Endothelial cell of umbilical vein (primary cell): Measurements from ENCODE around the gene SOX5. TPM values are rescaled to one million over a fixed set of nuclear protein-coding genes. Genes with fewer than 3 reads are reported as not detected.

Experiments
- BruUV-seq: library from RNA; stranded (reverse); fragments of 400-500 nt; replicated peaks from 2 replicates; lab custom pipeline; 2021; lab: Mats Ljungman, UMichigan
- CTCF ChIA-PET: fragments of 300-600, 350-600 bp; sonication (Branson Sonifier 250); formaldehyde crosslinking; loops from one replicate; lab custom pipeline; 2021; ENCODE audit warnings: antibody characterized with exemption, inconsistent platforms; lab: Charles Lee
- POLR2A ChIA-PET: fragments of 300-600, 350-600 bp; sonication (Branson Sonifier 250); formaldehyde crosslinking; loops from one replicate; lab custom pipeline; 2021; ENCODE audit warnings: antibody characterized with exemption, inconsistent platforms; lab: Charles Lee
- DNase-seq: peaks from one replicate; pipeline ENCODE4 v3.0.0-alpha.2; 2011; ENCODE audit warnings: low read depth, low spot score
- FAIRE-seq: peaks from 2 replicates; lab custom pipeline; 2011; peaks lifted over from hg19 to GRCh38; lab: Jason Lieb, UNC
- H2AFZ ChIP-seq: 2 replicates; pipeline ENCODE4 v1.6.0; 2012; ENCODE audit warnings: low read depth, low read length, control low read depth, inconsistent platforms
- H3K27ac ChIP-seq: 2 replicates; pipeline ENCODE4 v1.5.1; 2011; ENCODE audit warnings: low read depth, mild to moderate bottlenecking, control low read depth, low read length, moderate library complexity; ENCODE audit not compliant: insufficient read depth
- H3K27me3 ChIP-seq, 2 experiments: 2 replicates each; pipeline versions ENCODE4 v1.6.0 to v1.6.1; 2011; ENCODE audit warnings: low read length in 2 of 2, mixed read lengths in 1 of 2; ENCODE audit not compliant: control insufficient read depth in 2 of 2, insufficient read depth in 2 of 2
- H3K36me3 ChIP-seq, 2 experiments: 2 replicates in 1 of 2; 3 replicates in 1 of 2; pipeline ENCODE4 v1.5.1; 2011; ENCODE audit warnings: low read length in 2 of 2, mild to moderate bottlenecking in 1 of 2, moderate library complexity in 1 of 2; ENCODE audit not compliant: control insufficient read depth in 2 of 2, insufficient read depth in 2 of 2; ENCODE audit errors: extremely low read depth in 1 of 2
- H3K4me1 ChIP-seq: 3 replicates; pipeline ENCODE4 v1.5.1; 2011; ENCODE audit warnings: mild to moderate bottlenecking, low read length; ENCODE audit not compliant: control insufficient read depth, insufficient read depth; ENCODE audit errors: extremely low read depth
- H3K4me2 ChIP-seq: 2 replicates; pipeline ENCODE4 v1.6.1; 2011; ENCODE audit warnings: low read length, control low read depth, mixed read lengths; ENCODE audit not compliant: insufficient read depth
- H3K4me3 ChIP-seq, 3 experiments: fragments of 200-600 bp in 1 of 3; sonication (generic), shearing (Covaris generic) in 1 of 3; replicated peaks in 1 of 3; 2 replicates each; pipeline ENCODE4 v1.5.1; 2011 to 2016; ENCODE audit warnings: control low read depth in 3 of 3, low read length in 3 of 3, mild to moderate bottlenecking in 2 of 3, inconsistent platforms in 1 of 3, low read depth in 1 of 3, moderate library complexity in 1 of 3; ENCODE audit not compliant: insufficient read depth in 1 of 3
- H3K79me2 ChIP-seq: 2 replicates; pipeline ENCODE4 v1.6.0; 2012; ENCODE audit warnings: low read length, inconsistent platforms; ENCODE audit not compliant: control insufficient read depth, insufficient read depth
- H3K9ac ChIP-seq: replicated peaks from 2 replicates; pipeline ENCODE3; 2011; ENCODE audit warnings: low read length, control low read depth; ENCODE audit not compliant: insufficient read depth; ENCODE audit errors: extremely low read depth
- H3K9me1 ChIP-seq: replicated peaks from 3 replicates; pipeline ENCODE4 v1.6.0; 2011; ENCODE audit warnings: mild to moderate bottlenecking, low read length; ENCODE audit not compliant: control insufficient read depth, insufficient read depth; ENCODE audit errors: extremely low read depth
- H3K9me3 ChIP-seq: replicated peaks from 2 replicates; pipeline ENCODE4 v1.5.1; 2012; ENCODE audit warnings: low read length, inconsistent platforms; ENCODE audit not compliant: control insufficient read depth, insufficient read depth
- H4K20me1 ChIP-seq: replicated peaks from 2 replicates; pipeline ENCODE3; 2011; ENCODE audit warnings: mild to moderate bottlenecking, low read length; ENCODE audit not compliant: control insufficient read depth, insufficient read depth; ENCODE audit errors: extremely low read depth
- FOS ChIP-seq: IDR thresholded peaks from 2 replicates; pipeline ENCODE4 v1.6.1; 2011; ENCODE audit warnings: mild to moderate bottlenecking, low read length, moderate library complexity, borderline replicate concordance; ENCODE audit not compliant: insufficient read depth
- GATA2 ChIP-seq: IDR thresholded peaks from 2 replicates; pipeline ENCODE4 v1.7.0; 2011; ENCODE audit warnings: low read depth, mild to moderate bottlenecking, moderate library complexity, mixed read lengths, low read length; ENCODE audit not compliant: insufficient read length, insufficient read depth
- JUN ChIP-seq: IDR thresholded peaks from 2 replicates; pipeline ENCODE4 v1.6.1; 2011; ENCODE audit warnings: borderline replicate concordance, low read depth; ENCODE audit not compliant: insufficient read length, insufficient read depth
- POLR2A ChIP-seq: IDR thresholded peaks from 2 replicates; pipeline ENCODE4 v1.6.1; 2012; ENCODE audit warnings: low read depth, mild to moderate bottlenecking, control low read depth, low read length
- POLR2AphosphoS5 ChIP-seq: IDR thresholded peaks from 2 replicates; pipeline ENCODE4 v1.6.1; 2012; ENCODE audit warnings: low read depth, mild to moderate bottlenecking, control low read depth, low read length, moderate library complexity; ENCODE audit not compliant: insufficient read depth
- dilution Hi-C: fragments of 300-500 bp; cut with MboI; formaldehyde crosslinking; loops from one replicate; pipeline ENCODE4 v1.15.0; 2019; ENCODE audit warnings: low sequenced_read_pairs; ENCODE audit not compliant: extremely low pct_ligation_motif_present
- intact Hi-C: fragments of 100-400 bp; cut with micrococcal nuclease; formaldehyde crosslinking; loops from one replicate; pipeline ENCODE4 v1.10.0; 2022
- polyA plus RNA-seq, 4 experiments: library from polyadenylated mRNA; depleted of rRNA in 3 of 4; stranded (reverse) in 3 of 4; unstranded in 1 of 4; fragments of >200 nt; gene quantifications; 2 replicates each; pipeline versions ENCODE4 v1.2.1 to v1.2.3, GENCODE V29; 2011 to 2012; ENCODE audit warnings: missing spikeins in 1 of 4
- total RNA-seq: library from RNA; stranded (reverse); gene quantifications from 2 replicates; pipeline ENCODE4 v1.2.3, GENCODE V29; 2021

SOX5 gene
- total and polyA plus RNA-seq, 2 donors (not counting 3 experiments of a cell fraction or from before 2014, with no cell fraction given): 0.63 to 3.5 TPM

- Histone ChIP-seq H2AFZ (no peak overlapping the region), H3K4me2 (no peak overlapping the region), H3K27me3 (no peaks in the 10 kb centered on the region), H3K9me1 (no peaks in the 10 kb centered on the region), H3K79me2 (no peaks in the 10 kb centered on the region), H3K9me3 (no peaks in the 10 kb centered on the region), H3K9ac (no peak overlapping the region), H4K20me1 (no peaks in the 10 kb centered on the region), H3K27ac (no peak overlapping the region), H3K4me3 (no peak overlapping the region), H3K4me1 (no peaks in the 10 kb centered on the region), H3K36me3 (no peaks in the 10 kb centered on the region)
- TF ChIP-seq POLR2AphosphoS5 (no peak), FOS (no peak)
- BruUV-seq: no TSS peak
- intact Hi-C loops (no loop called here), dilution Hi-C loops (no loop called here)
- FAIRE-seq (no peak), DNase-seq (no peak)
- CTCF ChIA-PET: no interaction called here
- POLR2A ChIA-PET: no interaction called here
Observed at GRCh38 chr12:23655112-23655511, 294.4 kb downstream of the SOX5 start.

- no peak overlapping the region for H3K27ac ChIP-seq
- no peak overlapping the region for H3K4me3 ChIP-seq
- H4K20me1 ChIP-seq: no peaks in the 10 kb centered on the region
- ChIA-PET CTCF (no interaction called here), POLR2A (no interaction called here)
- H3K9me1 ChIP-seq: no peaks in the 10 kb centered on the region
- intact Hi-C loops (no loop called here), dilution Hi-C loops (no loop called here)
- TF ChIP-seq POLR2AphosphoS5 (no peak), FOS (no peak), GATA2 (no peak), JUN (no peak), POLR2A (no peak)
- H3K4me2 ChIP-seq: no peak overlapping the region
- FAIRE-seq (no peak), DNase-seq (no peak)
- no peaks in the 10 kb centered on the region for H3K27me3 ChIP-seq
- no peaks in the 10 kb centered on the region for H3K4me1 ChIP-seq
- no peaks in the 10 kb centered on the region for H3K79me2 ChIP-seq
- no peaks in the 10 kb centered on the region for H3K9me3 ChIP-seq
- no peak overlapping the region for H3K9ac ChIP-seq
- H3K36me3 ChIP-seq: no peaks in the 10 kb centered on the region
- no peak overlapping the region for H2AFZ ChIP-seq
- no TSS peak for BruUV-seq
Observed at GRCh38 chr12:23648546-23648945, 300.9 kb downstream of the SOX5 start.
